Esophagus squamous epithelium (tissue), 4 donors: ENCODE data around the gene PCK1.

Experiments
- CTCF ChIP-seq, 6 experiments: fragments of 450-650 bp in 4 of 6; fragments of 200-600 bp in 2 of 6; sonication (generic) in 2 of 6; IDR thresholded peaks; one replicate each; pipeline ENCODE4 v1.5.1; 2016 to 2019; ENCODE audit warnings: antibody characterized with exemption in 6 of 6, mild to moderate bottlenecking in 4 of 6, moderate library complexity in 4 of 6
- POLR2A ChIP-seq, 4 donors: fragments of 450-650 bp; IDR thresholded peaks; one replicate each; pipeline ENCODE4 v1.6.1; 2017; ENCODE audit warnings: antibody characterized with exemption in 4 of 4, mild to moderate bottlenecking in 4 of 4, moderate library complexity in 3 of 4

- TF ChIP-seq POLR2A (IDR thresholded peaks at IDR 0.05) = no peak
- no peak for TF ChIP-seq CTCF (IDR thresholded peaks at IDR 0.05)
These were observed 40.3 kb downstream of the PCK1 start for GRCh38 chr20:57601211-57601570.
